GM20000 (cell line): ENCODE measurements around the gene BORCS8.
A peak's percentile ranks its signal among the peaks of the same experiment; 100 is the strongest.

Source experiments
- DNase-seq: peaks from one replicate; pipeline ENCODE4 v3.0.0; 2012; ENCODE audit warnings: low spot score
- CTCF ChIP-seq: IDR thresholded peaks from 2 replicates; pipeline ENCODE4 v1.5.1; 2012; ENCODE audit warnings: mild to moderate bottlenecking, control low read depth; ENCODE audit errors: extremely low read depth, missing control alignments

BORCS8 gene

GRCh38 chr19:19169236-19170052 is 22.5 kb downstream of the BORCS8 start:
- no peak for TF ChIP-seq CTCF
- DNase-seq, result no peak

- DNase-seq, result no peak
- TF ChIP-seq CTCF, result no peak
Measured at GRCh38 chr19:19167612-19168011, 24.3 kb downstream of the BORCS8 start.

GRCh38 chr19:19165396-19165795 is 26.6 kb downstream of the BORCS8 start:
- TF ChIP-seq CTCF, result no peak
- no peak for DNase-seq

GRCh38 chr19:19162495-19162894 is 29.5 kb downstream of the BORCS8 start:
- no peak for DNase-seq
- TF ChIP-seq CTCF, result no peak

GRCh38 chr19:19160461-19161035 is 31.4 kb downstream of the BORCS8 start:
- TF ChIP-seq CTCF, result no peak
- DNase-seq, result peak; percentile 77

GRCh38 chr19:19159534-19159933 is 32.4 kb downstream of the BORCS8 start:
- no peak for DNase-seq
- no peak for TF ChIP-seq CTCF

- no peak for DNase-seq
- TF ChIP-seq CTCF, result no peak
Measured at GRCh38 chr19:19157808-19158207, 34.1 kb downstream of the BORCS8 start.
